ENCODE measurements around the gene WDR70. TPM values are rescaled to one million over a fixed set of nuclear protein-coding genes. Genes with fewer than 3 reads are reported as not detected.

WDR70 gene
- total and polyA plus RNA-seq, 2 of the 8 experiments (the other 6 are each of a cell fraction or from before 2014, with no cell fraction given), result 10.6 to 37.4 TPM

DNA sequence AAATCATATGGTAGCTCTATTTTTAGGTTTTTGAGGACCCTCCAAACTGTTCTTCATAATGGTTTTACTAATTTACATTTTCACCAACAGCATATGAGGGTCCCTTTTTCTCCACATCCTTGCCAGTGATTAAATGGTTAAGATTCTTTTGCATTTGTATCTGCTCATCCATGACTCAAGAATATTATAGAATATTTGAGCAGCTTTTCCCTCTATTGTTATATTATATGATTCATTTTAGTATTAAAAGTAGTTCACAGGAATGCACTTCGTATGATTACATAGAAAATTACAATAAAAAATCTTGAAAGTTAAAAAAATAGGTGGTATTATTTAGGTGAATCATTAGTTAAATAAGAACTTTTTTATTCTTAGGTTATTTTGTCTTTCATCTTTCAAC is 140.7 kb downstream of the WDR70 start (continued):
- TF ChIP-seq, protein P1, sequence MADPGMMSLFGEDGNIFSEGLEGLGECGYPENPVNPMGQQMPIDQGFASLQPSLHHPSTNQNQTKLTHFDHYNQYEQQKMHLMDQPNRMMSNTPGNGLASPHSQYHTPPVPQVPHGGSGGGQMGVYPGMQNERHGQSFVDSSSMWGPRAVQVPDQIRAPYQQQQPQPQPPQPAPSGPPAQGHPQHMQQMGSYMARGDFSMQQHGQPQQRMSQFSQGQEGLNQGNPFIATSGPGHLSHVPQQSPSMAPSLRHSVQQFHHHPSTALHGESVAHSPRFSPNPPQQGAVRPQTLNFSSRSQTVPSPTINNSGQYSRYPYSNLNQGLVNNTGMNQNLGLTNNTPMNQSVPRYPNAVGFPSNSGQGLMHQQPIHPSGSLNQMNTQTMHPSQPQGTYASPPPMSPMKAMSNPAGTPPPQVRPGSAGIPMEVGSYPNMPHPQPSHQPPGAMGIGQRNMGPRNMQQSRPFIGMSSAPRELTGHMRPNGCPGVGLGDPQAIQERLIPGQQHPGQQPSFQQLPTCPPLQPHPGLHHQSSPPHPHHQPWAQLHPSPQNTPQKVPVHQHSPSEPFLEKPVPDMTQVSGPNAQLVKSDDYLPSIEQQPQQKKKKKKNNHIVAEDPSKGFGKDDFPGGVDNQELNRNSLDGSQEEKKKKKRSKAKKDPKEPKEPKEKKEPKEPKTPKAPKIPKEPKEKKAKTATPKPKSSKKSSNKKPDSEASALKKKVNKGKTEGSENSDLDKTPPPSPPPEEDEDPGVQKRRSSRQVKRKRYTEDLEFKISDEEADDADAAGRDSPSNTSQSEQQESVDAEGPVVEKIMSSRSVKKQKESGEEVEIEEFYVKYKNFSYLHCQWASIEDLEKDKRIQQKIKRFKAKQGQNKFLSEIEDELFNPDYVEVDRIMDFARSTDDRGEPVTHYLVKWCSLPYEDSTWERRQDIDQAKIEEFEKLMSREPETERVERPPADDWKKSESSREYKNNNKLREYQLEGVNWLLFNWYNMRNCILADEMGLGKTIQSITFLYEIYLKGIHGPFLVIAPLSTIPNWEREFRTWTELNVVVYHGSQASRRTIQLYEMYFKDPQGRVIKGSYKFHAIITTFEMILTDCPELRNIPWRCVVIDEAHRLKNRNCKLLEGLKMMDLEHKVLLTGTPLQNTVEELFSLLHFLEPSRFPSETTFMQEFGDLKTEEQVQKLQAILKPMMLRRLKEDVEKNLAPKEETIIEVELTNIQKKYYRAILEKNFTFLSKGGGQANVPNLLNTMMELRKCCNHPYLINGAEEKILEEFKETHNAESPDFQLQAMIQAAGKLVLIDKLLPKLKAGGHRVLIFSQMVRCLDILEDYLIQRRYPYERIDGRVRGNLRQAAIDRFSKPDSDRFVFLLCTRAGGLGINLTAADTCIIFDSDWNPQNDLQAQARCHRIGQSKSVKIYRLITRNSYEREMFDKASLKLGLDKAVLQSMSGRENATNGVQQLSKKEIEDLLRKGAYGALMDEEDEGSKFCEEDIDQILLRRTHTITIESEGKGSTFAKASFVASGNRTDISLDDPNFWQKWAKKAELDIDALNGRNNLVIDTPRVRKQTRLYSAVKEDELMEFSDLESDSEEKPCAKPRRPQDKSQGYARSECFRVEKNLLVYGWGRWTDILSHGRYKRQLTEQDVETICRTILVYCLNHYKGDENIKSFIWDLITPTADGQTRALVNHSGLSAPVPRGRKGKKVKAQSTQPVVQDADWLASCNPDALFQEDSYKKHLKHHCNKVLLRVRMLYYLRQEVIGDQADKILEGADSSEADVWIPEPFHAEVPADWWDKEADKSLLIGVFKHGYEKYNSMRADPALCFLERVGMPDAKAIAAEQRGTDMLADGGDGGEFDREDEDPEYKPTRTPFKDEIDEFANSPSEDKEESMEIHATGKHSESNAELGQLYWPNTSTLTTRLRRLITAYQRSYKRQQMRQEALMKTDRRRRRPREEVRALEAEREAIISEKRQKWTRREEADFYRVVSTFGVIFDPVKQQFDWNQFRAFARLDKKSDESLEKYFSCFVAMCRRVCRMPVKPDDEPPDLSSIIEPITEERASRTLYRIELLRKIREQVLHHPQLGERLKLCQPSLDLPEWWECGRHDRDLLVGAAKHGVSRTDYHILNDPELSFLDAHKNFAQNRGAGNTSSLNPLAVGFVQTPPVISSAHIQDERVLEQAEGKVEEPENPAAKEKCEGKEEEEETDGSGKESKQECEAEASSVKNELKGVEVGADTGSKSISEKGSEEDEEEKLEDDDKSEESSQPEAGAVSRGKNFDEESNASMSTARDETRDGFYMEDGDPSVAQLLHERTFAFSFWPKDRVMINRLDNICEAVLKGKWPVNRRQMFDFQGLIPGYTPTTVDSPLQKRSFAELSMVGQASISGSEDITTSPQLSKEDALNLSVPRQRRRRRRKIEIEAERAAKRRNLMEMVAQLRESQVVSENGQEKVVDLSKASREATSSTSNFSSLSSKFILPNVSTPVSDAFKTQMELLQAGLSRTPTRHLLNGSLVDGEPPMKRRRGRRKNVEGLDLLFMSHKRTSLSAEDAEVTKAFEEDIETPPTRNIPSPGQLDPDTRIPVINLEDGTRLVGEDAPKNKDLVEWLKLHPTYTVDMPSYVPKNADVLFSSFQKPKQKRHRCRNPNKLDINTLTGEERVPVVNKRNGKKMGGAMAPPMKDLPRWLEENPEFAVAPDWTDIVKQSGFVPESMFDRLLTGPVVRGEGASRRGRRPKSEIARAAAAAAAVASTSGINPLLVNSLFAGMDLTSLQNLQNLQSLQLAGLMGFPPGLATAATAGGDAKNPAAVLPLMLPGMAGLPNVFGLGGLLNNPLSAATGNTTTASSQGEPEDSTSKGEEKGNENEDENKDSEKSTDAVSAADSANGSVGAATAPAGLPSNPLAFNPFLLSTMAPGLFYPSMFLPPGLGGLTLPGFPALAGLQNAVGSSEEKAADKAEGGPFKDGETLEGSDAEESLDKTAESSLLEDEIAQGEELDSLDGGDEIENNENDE (IDR thresholded peaks at IDR 0.05; ENCODE audit: insufficient replicate concordance, low read length), result no peak
- no peak for TF ChIP-seq SIX5 (IDR thresholded peaks at IDR 0.05; ENCODE audit: low read depth, low read length)
- no peak for TF ChIP-seq POLR2A (IDR thresholded peaks at IDR 0.05; ENCODE audit: control extremely low read depth in 1 of 2, low read depth in 2 of 2, low read length in 2 of 2)
- TF ChIP-seq SP1 (IDR thresholded peaks at IDR 0.05; ENCODE audit: low read depth, low read length), result no peak
